Measurements from ENCODE around the gene CLIC2.

CLIC2 gene

GRCh38 chrX:155262970-155263754 lies 71.3 kb downstream of the CLIC2 start:
- DNase-seq = no peak

- no peak for DNase-seq
Observed at GRCh38 chrX:155259752-155260151, 74.7 kb downstream of the CLIC2 start.

- DNase-seq = no peak
Observed at GRCh38 chrX:155251391-155251790, 83.0 kb downstream of the CLIC2 start.

- DNase-seq = no peak
Observed at GRCh38 chrX:155247497-155247896, 86.9 kb downstream of the CLIC2 start.

GRCh38 chrX:155246748-155247147 lies 87.7 kb downstream of the CLIC2 start:
- no peak for DNase-seq

GRCh38 chrX:155242300-155242699 lies 92.1 kb downstream of the CLIC2 start:
- DNase-seq = no peak

- DNase-seq = no peak
Observed at GRCh38 chrX:155237719-155238118, 96.7 kb downstream of the CLIC2 start.

GRCh38 chrX:155235891-155236290 lies 98.5 kb downstream of the CLIC2 start:
- DNase-seq = no peak

GRCh38 chrX:155231163-155231562 lies 103.3 kb downstream of the CLIC2 start:
- no peak for DNase-seq

Data from OCI-M1 (cell line).